Measurements from ENCODE around the gene MYO1H.
"Not testable (repeated sequence)": the region's sequence is repeated elsewhere in the genome, so short reads cannot be mapped to it uniquely, and the experiment has no call there.

Gene MYO1H

GRCh38 chr12:109451400-109451799 is 103.7 kb downstream of the MYO1H start:
- no peak for DNase-seq

- DNase-seq, result no peak
These were observed 104.8 kb downstream of the MYO1H start for GRCh38 chr12:109452489-109452888.

DNA sequence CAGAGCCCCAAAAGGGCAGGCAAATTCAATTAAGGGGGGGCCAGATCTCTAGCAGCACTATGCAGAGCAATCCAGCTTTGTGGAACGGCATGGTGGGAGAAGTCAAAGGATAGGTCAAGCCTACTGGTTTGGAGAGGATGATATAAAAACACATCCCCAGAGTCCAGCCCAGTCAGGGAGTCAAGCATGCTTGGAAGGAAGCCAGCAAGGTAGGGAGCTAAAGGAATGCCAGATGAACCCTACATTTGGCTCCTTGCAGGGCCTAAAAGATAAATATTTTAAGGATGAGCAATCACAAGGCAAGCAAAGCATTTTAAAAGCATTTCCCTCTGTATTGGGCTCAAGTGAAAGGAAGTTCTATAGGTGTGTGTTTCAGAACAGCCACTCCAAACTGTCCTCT is 108.0 kb downstream of the MYO1H start:
- no peak for DNase-seq

DNA sequence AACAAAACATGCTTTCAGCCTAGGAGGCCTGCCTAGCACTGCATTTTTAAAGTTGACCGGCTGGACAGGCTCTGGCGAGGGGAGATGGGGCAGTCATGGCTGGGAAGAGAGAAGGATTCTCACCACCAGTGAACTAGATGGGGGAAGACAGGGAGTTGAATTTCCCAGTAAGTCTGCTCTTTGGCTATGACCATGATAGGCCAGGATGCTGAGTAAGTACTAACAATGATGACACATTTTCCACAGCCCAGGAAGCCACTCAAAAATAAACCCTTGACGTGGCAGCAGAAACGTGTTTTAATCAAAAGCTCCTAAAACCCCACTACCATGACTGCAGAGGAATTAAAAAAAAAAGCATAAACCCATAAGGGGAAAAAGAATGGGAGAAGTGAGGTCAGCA is 110.4 kb downstream of the MYO1H start:
- no peak for DNase-seq

GRCh38 chr12:109458771-109459208 is 111.1 kb downstream of the MYO1H start:
- DNase-seq, result no peak

GRCh38 chr12:109459247-109459646 is 111.5 kb downstream of the MYO1H start:
- no peak for DNase-seq

- DNase-seq, result no peak
These were observed 112.8 kb downstream of the MYO1H start for GRCh38 chr12:109460538-109460937.

DNA sequence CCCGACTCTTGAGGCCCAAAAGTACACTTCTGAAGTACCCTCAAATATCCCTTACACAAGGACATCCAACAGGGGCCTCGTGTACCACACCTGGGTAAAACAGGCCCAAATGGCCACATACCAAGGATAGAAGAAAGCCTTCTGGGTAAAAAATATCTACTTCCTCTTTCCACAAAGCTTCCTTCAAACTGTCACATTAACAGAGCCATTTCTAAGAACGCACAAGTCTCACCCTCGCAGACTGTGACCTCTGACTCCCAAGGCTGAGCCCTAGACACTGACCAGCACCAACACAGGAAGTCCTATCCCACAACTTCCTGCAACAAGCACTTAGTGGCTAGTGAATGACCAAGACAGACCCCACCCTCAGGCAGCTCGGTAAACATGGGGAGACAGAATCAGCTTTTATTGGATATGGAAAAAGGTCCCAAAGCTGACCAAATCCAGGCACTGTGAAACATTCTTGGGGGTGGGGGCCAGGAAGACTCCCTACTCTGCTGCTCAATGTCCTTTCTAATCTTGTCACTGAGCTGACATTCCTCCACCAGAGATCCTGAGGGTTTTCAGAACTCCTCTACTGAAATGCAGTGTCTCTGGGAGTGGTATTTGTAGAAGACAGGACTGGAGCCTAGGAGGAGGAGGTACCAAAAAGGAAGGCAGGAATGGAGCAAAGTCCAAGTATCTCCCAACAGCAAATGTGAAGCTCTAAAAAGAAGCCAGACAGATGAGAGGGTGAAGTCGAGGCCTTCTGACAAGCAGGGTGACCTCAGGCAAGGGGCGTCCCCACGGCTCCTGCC is 113.5 kb downstream of the MYO1H start:
- DNase-seq, result no peak

DNA sequence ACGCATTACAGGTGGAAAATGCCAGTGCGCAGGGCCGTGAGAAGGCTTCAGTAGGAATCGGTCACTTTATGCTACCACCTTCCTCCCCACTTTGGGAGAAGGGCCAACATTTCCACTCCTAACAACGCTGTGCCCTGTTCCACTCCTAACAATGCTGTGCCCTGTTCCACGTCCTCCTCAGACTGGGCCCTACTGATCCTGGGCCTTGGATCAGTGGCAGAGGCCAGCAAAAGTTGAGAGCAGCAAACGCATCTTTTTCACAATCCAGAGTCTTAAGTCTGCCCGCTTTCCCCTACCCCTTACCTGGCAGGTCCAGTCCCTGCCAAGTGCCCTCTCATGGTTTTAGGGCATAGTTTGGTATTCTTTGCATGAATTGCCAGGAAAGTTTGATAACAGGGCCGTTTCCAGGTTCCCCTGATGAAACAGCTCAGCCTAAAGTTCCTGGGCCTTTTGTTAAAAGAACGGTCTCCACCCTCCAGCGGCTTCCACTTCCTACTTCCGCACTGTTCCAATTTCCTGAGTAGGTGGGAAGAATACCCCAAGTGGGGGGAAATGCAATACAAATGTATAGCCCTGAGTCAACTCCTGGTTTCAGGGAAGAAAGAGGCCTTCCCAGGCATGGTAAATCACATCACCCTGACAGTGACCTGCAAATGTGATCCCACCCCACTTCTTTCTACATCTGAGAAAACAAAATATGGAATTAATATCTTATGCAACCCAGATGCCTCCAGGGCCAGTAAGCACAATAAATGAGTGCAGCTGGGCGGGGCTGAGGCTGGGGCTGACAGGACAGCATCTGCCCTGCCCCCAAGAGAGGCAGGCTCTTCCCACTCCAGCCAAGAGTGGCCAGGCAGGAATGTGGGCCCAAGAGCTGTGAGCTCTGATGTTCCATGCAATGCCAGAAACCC is 114.4 kb downstream of the MYO1H start:
- DNase-seq, result no peak

- DNase-seq, result no peak
These were observed 115.4 kb downstream of the MYO1H start for GRCh38 chr12:109462868-109463692.

GRCh38 chr12:109463756-109464155 is 116.1 kb downstream of the MYO1H start:
- DNase-seq, result no peak

- DNase-seq, result no peak
These were observed 117.1 kb downstream of the MYO1H start for GRCh38 chr12:109464642-109465351.

DNA sequence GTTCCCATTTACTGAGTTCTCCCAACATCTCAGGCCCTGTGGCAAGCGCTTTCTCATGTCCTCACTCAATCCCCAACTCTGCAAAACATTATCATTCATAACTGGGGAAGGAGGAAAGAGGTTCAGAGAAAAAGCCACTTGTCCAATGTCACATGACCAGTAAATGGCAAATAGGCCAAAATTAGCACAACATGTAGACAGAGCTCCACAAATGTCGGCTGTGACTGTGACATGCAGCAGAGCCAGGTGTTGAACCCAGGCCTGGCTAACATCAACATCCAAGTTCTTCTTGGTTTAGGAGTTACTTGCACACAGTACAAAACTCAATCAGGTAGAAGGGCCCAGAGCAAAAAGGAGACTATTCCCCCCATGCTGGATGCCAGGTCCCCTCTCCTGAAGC is 118.6 kb downstream of the MYO1H start:
- no peak for DNase-seq

DNA sequence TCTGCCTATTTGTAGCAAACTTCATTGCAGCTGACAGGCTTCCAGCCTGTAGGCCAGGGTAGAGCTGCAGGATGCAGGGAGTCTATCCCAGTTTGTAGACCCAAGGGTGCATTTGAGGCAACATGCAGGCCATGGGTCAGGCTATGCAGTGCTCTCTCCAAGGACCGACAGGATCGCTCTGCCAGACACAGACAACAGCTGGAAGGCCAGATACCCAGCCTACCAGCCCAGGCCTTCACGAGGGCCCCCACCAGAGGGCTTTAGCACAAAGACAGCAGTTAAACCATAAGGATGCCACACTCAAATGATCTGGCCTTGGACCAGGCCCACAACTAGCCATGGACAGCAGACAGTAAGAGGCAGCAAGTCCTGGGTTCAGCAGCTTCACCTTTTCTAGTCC is 119.1 kb downstream of the MYO1H start:
- DNase-seq, result no peak

DNA sequence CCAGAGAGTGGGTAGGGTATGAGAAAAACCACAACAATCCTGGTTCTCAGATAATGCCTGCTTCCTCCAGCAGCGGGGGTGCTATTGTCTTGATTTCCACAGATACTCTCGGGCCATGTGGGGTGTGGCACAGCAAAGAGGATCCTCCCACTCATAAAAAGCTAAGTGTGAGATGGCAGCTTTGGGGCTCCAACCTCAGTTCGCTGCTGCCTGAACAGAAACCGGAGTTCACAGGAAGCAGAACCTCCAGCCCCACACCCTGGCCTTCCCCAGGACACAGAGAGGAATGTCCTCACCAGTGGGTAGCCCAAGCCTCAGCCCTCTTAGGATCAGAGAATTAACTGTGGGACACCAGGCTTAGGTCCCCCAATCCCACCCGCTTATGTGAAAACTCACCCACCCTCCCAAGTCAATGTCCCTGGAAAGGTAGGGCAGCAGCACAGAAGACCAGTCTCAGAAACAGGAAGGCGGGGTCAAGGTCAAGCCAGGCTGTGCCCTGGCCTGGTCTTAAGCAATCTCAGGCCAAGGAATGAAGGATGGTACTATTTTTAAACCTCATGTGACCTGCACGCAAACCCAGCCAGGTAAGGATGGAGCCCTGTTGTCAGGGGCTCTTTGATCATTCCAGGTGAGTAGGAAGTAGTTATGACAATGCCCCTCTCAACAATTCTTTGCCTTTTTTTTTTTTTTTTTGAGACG is 120.4 kb downstream of the MYO1H start:
- DNase-seq, result no peak

DNA sequence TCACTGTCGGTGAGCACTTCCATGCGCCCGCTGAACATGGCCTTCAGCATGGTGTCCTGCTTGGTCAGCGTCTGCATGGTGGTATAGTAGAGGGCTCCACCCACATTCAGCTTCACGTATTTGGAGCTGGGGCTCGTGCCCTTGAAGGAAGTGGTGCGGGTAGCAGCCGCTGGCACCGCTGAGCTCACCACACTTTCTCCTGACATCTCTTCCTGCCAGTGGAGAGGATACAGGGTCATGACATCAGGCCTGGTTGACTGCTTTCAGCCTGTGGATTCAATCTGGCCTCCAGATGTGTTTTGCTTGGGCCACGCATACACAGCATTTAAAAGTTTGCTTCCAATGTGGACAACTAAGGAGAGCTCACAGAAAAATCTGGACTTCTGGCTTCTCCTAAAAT is 121.8 kb downstream of the MYO1H start:
- DNase-seq, result no peak

GRCh38 chr12:109473006-109473405 is 125.3 kb downstream of the MYO1H start:
- no peak for DNase-seq

DNA sequence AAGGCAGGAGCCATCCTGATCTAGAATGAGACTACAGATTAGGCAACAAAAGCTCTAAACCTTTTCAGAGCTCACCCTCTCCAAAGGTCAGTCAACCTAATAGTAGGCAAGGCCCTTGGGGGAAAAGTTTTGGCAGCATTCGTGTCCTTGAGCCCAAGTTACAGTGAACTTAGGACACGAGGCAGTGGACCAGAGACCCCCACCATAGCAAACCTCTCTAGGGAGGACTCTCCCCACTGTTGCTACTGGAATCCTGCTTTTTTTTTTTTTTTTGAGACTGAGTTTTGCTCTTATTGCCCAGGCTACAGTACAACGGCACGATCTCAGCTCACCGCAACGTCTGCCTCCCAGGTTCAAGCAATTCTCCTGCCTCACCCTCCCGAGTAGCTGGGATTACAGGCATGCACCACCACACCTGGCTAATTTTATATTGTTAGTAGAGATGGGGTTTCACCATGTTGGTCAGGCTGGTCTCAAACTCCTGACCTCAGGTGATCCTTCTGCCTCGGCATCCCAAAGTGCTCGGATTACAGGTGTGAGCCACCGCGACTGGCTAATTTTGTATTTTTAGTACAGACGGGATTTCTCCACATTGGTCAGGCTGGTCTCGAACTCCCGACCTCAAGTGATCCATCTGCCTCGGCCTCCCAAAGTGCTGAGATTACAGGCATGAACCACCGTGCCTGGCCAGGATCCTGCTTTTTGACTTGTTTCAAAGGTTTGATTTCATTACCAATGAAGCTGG is 126.0 kb downstream of the MYO1H start:
- DNase-seq, result not testable (repeated sequence)

- no peak for DNase-seq
These were observed 127.4 kb downstream of the MYO1H start for GRCh38 chr12:109475121-109475520.

- DNase-seq, result no peak
These were observed 128.5 kb downstream of the MYO1H start for GRCh38 chr12:109475993-109476806.
